Endothelial cell of umbilical vein (primary cell): Measurements from ENCODE around the gene USP19. TPM values are rescaled to one million over a fixed set of nuclear protein-coding genes. Genes with fewer than 3 reads are reported as not detected.

ENCODE experiments used
- BruUV-seq: library from RNA; stranded (reverse); fragments of 400-500 nt; replicated peaks from 2 replicates; lab custom pipeline; 2021; lab: Mats Ljungman, UMichigan
- CTCF ChIA-PET: fragments of 300-600, 350-600 bp; sonication (Branson Sonifier 250); formaldehyde crosslinking; loops from one replicate; lab custom pipeline; 2021; ENCODE audit warnings: antibody characterized with exemption, inconsistent platforms; lab: Charles Lee
- POLR2A ChIA-PET: fragments of 300-600, 350-600 bp; sonication (Branson Sonifier 250); formaldehyde crosslinking; loops from one replicate; lab custom pipeline; 2021; ENCODE audit warnings: antibody characterized with exemption, inconsistent platforms; lab: Charles Lee
- DNase-seq: peaks from one replicate; pipeline ENCODE4 v3.0.0-alpha.2; 2011; ENCODE audit warnings: low read depth, low spot score
- FAIRE-seq: peaks from 2 replicates; lab custom pipeline; 2011; peaks lifted over from hg19 to GRCh38; lab: Jason Lieb, UNC
- H2AFZ ChIP-seq: 2 replicates; pipeline ENCODE4 v1.6.0; 2012; ENCODE audit warnings: low read depth, low read length, control low read depth, inconsistent platforms
- H3K27ac ChIP-seq: 2 replicates; pipeline ENCODE4 v1.5.1; 2011; ENCODE audit warnings: low read depth, mild to moderate bottlenecking, control low read depth, low read length, moderate library complexity; ENCODE audit not compliant: insufficient read depth
- H3K27me3 ChIP-seq, 2 experiments: 2 replicates each; pipeline versions ENCODE4 v1.6.0 to v1.6.1; 2011; ENCODE audit warnings: low read length in 2 of 2, mixed read lengths in 1 of 2; ENCODE audit not compliant: control insufficient read depth in 2 of 2, insufficient read depth in 2 of 2
- H3K36me3 ChIP-seq, 2 experiments: 2 replicates in 1 of 2; 3 replicates in 1 of 2; pipeline ENCODE4 v1.5.1; 2011; ENCODE audit warnings: low read length in 2 of 2, mild to moderate bottlenecking in 1 of 2, moderate library complexity in 1 of 2; ENCODE audit not compliant: control insufficient read depth in 2 of 2, insufficient read depth in 2 of 2; ENCODE audit errors: extremely low read depth in 1 of 2
- H3K4me1 ChIP-seq: 3 replicates; pipeline ENCODE4 v1.5.1; 2011; ENCODE audit warnings: mild to moderate bottlenecking, low read length; ENCODE audit not compliant: control insufficient read depth, insufficient read depth; ENCODE audit errors: extremely low read depth
- H3K4me2 ChIP-seq: 2 replicates; pipeline ENCODE4 v1.6.1; 2011; ENCODE audit warnings: low read length, control low read depth, mixed read lengths; ENCODE audit not compliant: insufficient read depth
- H3K4me3 ChIP-seq, 3 experiments: fragments of 200-600 bp in 1 of 3; sonication (generic), shearing (Covaris generic) in 1 of 3; replicated peaks in 1 of 3; 2 replicates each; pipeline ENCODE4 v1.5.1; 2011 to 2016; ENCODE audit warnings: control low read depth in 3 of 3, low read length in 3 of 3, mild to moderate bottlenecking in 2 of 3, inconsistent platforms in 1 of 3, low read depth in 1 of 3, moderate library complexity in 1 of 3; ENCODE audit not compliant: insufficient read depth in 1 of 3
- H3K79me2 ChIP-seq: 2 replicates; pipeline ENCODE4 v1.6.0; 2012; ENCODE audit warnings: low read length, inconsistent platforms; ENCODE audit not compliant: control insufficient read depth, insufficient read depth
- H3K9ac ChIP-seq: replicated peaks from 2 replicates; pipeline ENCODE3; 2011; ENCODE audit warnings: low read length, control low read depth; ENCODE audit not compliant: insufficient read depth; ENCODE audit errors: extremely low read depth
- H3K9me1 ChIP-seq: replicated peaks from 3 replicates; pipeline ENCODE4 v1.6.0; 2011; ENCODE audit warnings: mild to moderate bottlenecking, low read length; ENCODE audit not compliant: control insufficient read depth, insufficient read depth; ENCODE audit errors: extremely low read depth
- H3K9me3 ChIP-seq: replicated peaks from 2 replicates; pipeline ENCODE4 v1.5.1; 2012; ENCODE audit warnings: low read length, inconsistent platforms; ENCODE audit not compliant: control insufficient read depth, insufficient read depth
- H4K20me1 ChIP-seq: replicated peaks from 2 replicates; pipeline ENCODE3; 2011; ENCODE audit warnings: mild to moderate bottlenecking, low read length; ENCODE audit not compliant: control insufficient read depth, insufficient read depth; ENCODE audit errors: extremely low read depth
- JUN ChIP-seq: IDR thresholded peaks from 2 replicates; pipeline ENCODE4 v1.6.1; 2011; ENCODE audit warnings: borderline replicate concordance, low read depth; ENCODE audit not compliant: insufficient read length, insufficient read depth
- MYC ChIP-seq: IDR thresholded peaks from one replicate; pipeline ENCODE4 v1.6.1; 2011; ENCODE audit warnings: mild to moderate bottlenecking, low read depth, low read length
- POLR2A ChIP-seq: IDR thresholded peaks from 2 replicates; pipeline ENCODE4 v1.6.1; 2012; ENCODE audit warnings: low read depth, mild to moderate bottlenecking, control low read depth, low read length
- dilution Hi-C: fragments of 300-500 bp; cut with MboI; formaldehyde crosslinking; loops from one replicate; pipeline ENCODE4 v1.15.0; 2019; ENCODE audit warnings: low sequenced_read_pairs; ENCODE audit not compliant: extremely low pct_ligation_motif_present
- intact Hi-C: fragments of 100-400 bp; cut with micrococcal nuclease; formaldehyde crosslinking; loops from one replicate; pipeline ENCODE4 v1.10.0; 2022
- polyA plus RNA-seq, 4 experiments: library from polyadenylated mRNA; depleted of rRNA in 3 of 4; stranded (reverse) in 3 of 4; unstranded in 1 of 4; fragments of >200 nt; gene quantifications; 2 replicates each; pipeline versions ENCODE4 v1.2.1 to v1.2.3, GENCODE V29; 2011 to 2012; ENCODE audit warnings: missing spikeins in 1 of 4
- total RNA-seq: library from RNA; stranded (reverse); gene quantifications from 2 replicates; pipeline ENCODE4 v1.2.3, GENCODE V29; 2021

Gene USP19
- total and polyA plus RNA-seq, 2 donors (not counting 3 experiments of a cell fraction or from before 2014, with no cell fraction given), result 31.3 to 39.1 TPM

- ChIA-PET POLR2A (no interaction called here), CTCF (no interaction called here)
- Histone ChIP-seq H3K9me3 (no peaks in the 10 kb centered on the region), H3K4me1 (peaks cover 9% of the 10 kb centered on the region), H3K36me3 (peaks cover 5 to 65% of the 10 kb centered on the region in 2 experiments), H3K9me1 (no peaks in the 10 kb centered on the region), H3K4me2 (no peak overlapping the region), H4K20me1 (no peaks in the 10 kb centered on the region), H3K4me3 (no peak overlapping the region), H3K9ac (no peak overlapping the region), H3K27ac (no peak overlapping the region), H3K27me3 (no peaks in the 10 kb centered on the region), H3K79me2 (peaks cover 10% of the 10 kb centered on the region), H2AFZ (no peak overlapping the region)
- DNase-seq (no peak), FAIRE-seq (no peak)
- intact Hi-C loops, result no loop called here
- dilution Hi-C loops, result no loop called here
- no TSS peak for BruUV-seq
- no peak for TF ChIP-seq JUN
- no peak for TF ChIP-seq MYC
- TF ChIP-seq POLR2A, result no peak
Measured at GRCh38 chr3:49124203-49124602, 3.6 kb upstream of the USP19 start.

DNA sequence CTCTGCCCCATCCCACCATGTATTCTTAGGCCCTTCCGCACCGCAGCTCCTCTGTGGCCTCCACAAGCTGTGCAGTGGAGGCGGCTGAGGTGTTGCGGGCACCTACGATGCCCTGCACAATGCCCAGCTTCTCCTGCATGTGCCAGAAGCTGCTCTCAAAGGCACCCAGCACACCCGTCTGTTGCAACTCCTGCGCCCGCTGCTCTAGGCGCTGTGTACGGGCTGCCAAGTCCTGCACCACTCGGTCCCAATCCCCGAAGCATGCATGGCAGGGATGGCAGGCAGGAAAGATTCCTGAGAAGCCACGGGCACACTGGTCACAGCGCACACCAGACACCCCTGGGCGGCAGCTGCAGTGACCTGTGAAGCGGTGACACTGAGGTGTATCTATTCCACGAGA lies 3.1 kb upstream of the USP19 start:
- H3K4me2 ChIP-seq, result no peak overlapping the region
- no peak overlapping the region for H3K27ac ChIP-seq
- intact Hi-C loops, result no loop called here
- no peak overlapping the region for H3K9ac ChIP-seq
- no peak overlapping the region for H3K4me3 ChIP-seq
- POLR2A ChIA-PET, result no interaction called here
- dilution Hi-C loops, result no loop called here
- peaks cover 12% of the 10 kb centered on the region for H3K4me1 ChIP-seq
- no peaks in the 10 kb centered on the region for H4K20me1 ChIP-seq
- H3K27me3 ChIP-seq, result no peaks in the 10 kb centered on the region
- DNase-seq, result no peak
- CTCF ChIA-PET, result no interaction called here
- no peak for FAIRE-seq
- BruUV-seq, result no TSS peak
- H3K36me3 ChIP-seq, result peaks cover 5 to 60% of the 10 kb centered on the region in 2 experiments
- H3K9me3 ChIP-seq, result no peaks in the 10 kb centered on the region
- peaks cover 14% of the 10 kb centered on the region for H3K79me2 ChIP-seq
- no peak overlapping the region for H2AFZ ChIP-seq
- H3K9me1 ChIP-seq, result no peaks in the 10 kb centered on the region
- no peak for TF ChIP-seq MYC
